Measurements from ENCODE around the gene GRSF1. TPM values are rescaled to one million over a fixed set of nuclear protein-coding genes. Genes with fewer than 3 reads are reported as not detected.
"Not testable (repeated sequence)": the region's sequence is repeated elsewhere in the genome, so short reads cannot be mapped to it uniquely, and the experiment has no call there.

The GRSF1 gene
- total RNA-seq, 2 experiments from 2014 or later, result 97.8 to 97.9 TPM

- Mint-ChIP-seq H3K27ac (no peak overlapping the region), H3K36me3 (no peaks in the 10 kb centered on the region), H3K4me3 (no peak overlapping the region), H3K4me1 (ENCODE audit: low read depth) (peaks cover 18% of the 10 kb centered on the region), H3K9me3 (no peaks in the 10 kb centered on the region), H3K27me3 (no peaks in the 10 kb centered on the region)
- CTCF ChIA-PET, result interaction anchor here (0.6 kb wide), 1 partner anchor 159 kb away, joined by 3 read pairs; no protein-coding TSS in a partner anchor
- DNase-seq, result peak; percentile 28
- intact Hi-C loops (cut with micrococcal nuclease), result loop anchor here (5.0 kb wide), 2 partner anchors 83 to 227 kb away; no protein-coding TSS in a partner anchor
- POLR2A ChIA-PET, result no interaction called here
Measured at GRCh38 chr4:70844180-70844579, 4.5 kb upstream of the GRSF1 start.

GRCh38 chr4:70842761-70843435 is 3.2 kb upstream of the GRSF1 start:
- ChIA-PET CTCF (interaction anchor here (1.1 kb wide), 1 partner anchor 191 kb away, joined by 3 read pairs; no protein-coding TSS in a partner anchor), POLR2A (interaction anchor here (0.6 kb wide), 1 partner anchor 167 kb away, joined by 4 read pairs; no protein-coding TSS in a partner anchor)
- no peaks in the 10 kb centered on the region for H3K27me3 Mint-ChIP-seq
- intact Hi-C loops (cut with micrococcal nuclease), result loop anchor here (1.0 to 5.0 kb wide), 3 partner anchors 20 to 226 kb away; no protein-coding TSS in a partner anchor
- peaks cover 18% of the 10 kb centered on the region for H3K4me1 Mint-ChIP-seq (ENCODE audit: low read depth)
- H3K9me3 Mint-ChIP-seq, result no peaks in the 10 kb centered on the region
- no peak for DNase-seq
- peak overlapping the region; percentile 45 for H3K27ac Mint-ChIP-seq
- no peak overlapping the region for H3K4me3 Mint-ChIP-seq
- H3K36me3 Mint-ChIP-seq, result peaks cover 5% of the 10 kb centered on the region

- peaks cover 6% of the 10 kb centered on the region for H3K36me3 Mint-ChIP-seq
- ChIA-PET CTCF (no interaction called here), POLR2A (no interaction called here)
- no peaks in the 10 kb centered on the region for H3K9me3 Mint-ChIP-seq
- H3K4me3 Mint-ChIP-seq, result no peak overlapping the region
- no peak overlapping the region for H3K27ac Mint-ChIP-seq
- H3K27me3 Mint-ChIP-seq, result no peaks in the 10 kb centered on the region
- intact Hi-C loops (cut with micrococcal nuclease), result loop anchor here (5.0 kb wide), 2 partner anchors 85 to 225 kb away; no protein-coding TSS in a partner anchor
- H3K4me1 Mint-ChIP-seq (ENCODE audit: low read depth), result peaks cover 18% of the 10 kb centered on the region
- DNase-seq, result no peak
Measured at GRCh38 chr4:70841951-70842350, 2.3 kb upstream of the GRSF1 start.

GRCh38 chr4:70841211-70841610 is 1.5 kb upstream of the GRSF1 start:
- CTCF ChIA-PET, result interaction anchor here (0.6 kb wide), 1 partner anchor 136 kb away, joined by 3 read pairs; no protein-coding TSS in a partner anchor
- Mint-ChIP-seq H3K4me1 (ENCODE audit: low read depth) (peaks cover 26% of the 10 kb centered on the region), H3K36me3 (peaks cover 10% of the 10 kb centered on the region), H3K27me3 (no peaks in the 10 kb centered on the region), H3K27ac (no peak overlapping the region), H3K4me3 (no peak overlapping the region), H3K9me3 (no peaks in the 10 kb centered on the region)
- intact Hi-C loops (cut with micrococcal nuclease), result loop anchor here (5.0 kb wide), 2 partner anchors 86 to 224 kb away; no protein-coding TSS in a partner anchor
- POLR2A ChIA-PET, result no interaction called here
- DNase-seq, result no peak

GRCh38 chr4:70840631-70841030 is 941 bp upstream of the GRSF1 start:
- Mint-ChIP-seq H3K27ac (peak overlapping the region; percentile 64), H3K36me3 (peaks cover 12% of the 10 kb centered on the region), H3K4me1 (ENCODE audit: low read depth) (peaks cover 28% of the 10 kb centered on the region)
- intact Hi-C loops (cut with micrococcal nuclease), result loop anchor here (1.0 to 5.0 kb wide), 4 partner anchors 62 to 223 kb away; partner anchors contain the start of gene MOB1B
- H3K27me3 Mint-ChIP-seq, DNase-seq, H3K9me3 Mint-ChIP-seq, POLR2A ChIA-PET, H3K4me3 Mint-ChIP-seq: not testable (repeated sequence)
- CTCF ChIA-PET, result interaction anchor here (0.6 kb wide), 1 partner anchor 137 kb away, joined by 3 read pairs; no protein-coding TSS in a partner anchor

- POLR2A ChIA-PET, result interaction anchor here (1.6 to 2.0 kb wide), 4 partner anchors 62 to 153 kb away, joined by 7 to 21 read pairs (median 10); partner anchors contain the start of genes DCK and MOB1B
- peak overlapping the region; percentile 64 for H3K27ac Mint-ChIP-seq
- H3K4me1 Mint-ChIP-seq (ENCODE audit: low read depth), result peaks cover 28% of the 10 kb centered on the region
- CTCF ChIA-PET, result interaction anchor here (1.1 to 2.1 kb wide), 4 partner anchors 104 to 153 kb away, joined by 3 to 8 read pairs (median 7); partner anchors contain the start of gene DCK
- intact Hi-C loops (cut with micrococcal nuclease), result loop anchor here (1.0 to 5.0 kb wide), 4 partner anchors 62 to 223 kb away; partner anchors contain the start of gene MOB1B
- peak; percentile 86 for DNase-seq
- H3K36me3 Mint-ChIP-seq, result peaks cover 12% of the 10 kb centered on the region
- H3K27me3 Mint-ChIP-seq, H3K9me3 Mint-ChIP-seq: not testable (repeated sequence)
- peak overlapping the region; percentile 49 for H3K4me3 Mint-ChIP-seq
Measured at GRCh38 chr4:70840137-70840536, 447 bp upstream of the GRSF1 start.

GRCh38 chr4:70838666-70839588 is 763 bp downstream of the GRSF1 start:
- peak overlapping the region; percentile 98 for H3K4me3 Mint-ChIP-seq
- H3K27ac Mint-ChIP-seq, result peak overlapping the region; percentile 99
- intact Hi-C loops (cut with micrococcal nuclease), result loop anchor here (1.0 to 2.0 kb wide), 4 partner anchors 104 to 167 kb away; partner anchors contain the start of genes DCK and UTP3
- peak; percentile 80 for DNase-seq
- ChIA-PET CTCF (interaction anchor here (0.5 to 2.3 kb wide), 10 partner anchors 10 to 171 kb away, joined by 3 to 14 read pairs (median 6); partner anchors contain the start of genes DCK and MOB1B), POLR2A (interaction anchor here (0.7 to 2.0 kb wide), 12 partner anchors 10 to 195 kb away, joined by 3 to 21 read pairs (median 6); partner anchors contain the start of genes DCK and MOB1B)
- no peaks in the 10 kb centered on the region for H3K9me3 Mint-ChIP-seq
- peaks cover 27% of the 10 kb centered on the region for H3K4me1 Mint-ChIP-seq (ENCODE audit: low read depth)
- no peaks in the 10 kb centered on the region for H3K27me3 Mint-ChIP-seq
- peaks cover 17% of the 10 kb centered on the region for H3K36me3 Mint-ChIP-seq

- Mint-ChIP-seq H3K4me1 (ENCODE audit: low read depth) (peaks cover 28% of the 10 kb centered on the region), H3K4me3 (peak overlapping the region; percentile 98), H3K27ac (peak overlapping the region; percentile 99), H3K36me3 (peaks cover 20% of the 10 kb centered on the region), H3K9me3 (no peaks in the 10 kb centered on the region), H3K27me3 (no peaks in the 10 kb centered on the region)
- intact Hi-C loops (cut with micrococcal nuclease), result loop anchor here (2.0 kb wide), 1 partner anchor 103 kb away; no protein-coding TSS in a partner anchor
- ChIA-PET POLR2A (interaction anchor here (0.7 to 2.0 kb wide), 8 partner anchors 10 to 196 kb away, joined by 3 to 21 read pairs (median 6); partner anchors contain the start of genes DCK and MOB1B), CTCF (interaction anchor here (0.5 to 2.3 kb wide), 6 partner anchors 9 to 172 kb away, joined by 3 to 14 read pairs (median 6); partner anchors contain the start of genes DCK and MOB1B)
- DNase-seq, result no peak
Measured at GRCh38 chr4:70838204-70838603, 1.5 kb downstream of the GRSF1 start.

GRCh38 chr4:70836081-70836480 is 3.6 kb downstream of the GRSF1 start:
- intact Hi-C loops (cut with micrococcal nuclease), result no loop called here
- H3K27me3 Mint-ChIP-seq, result no peaks in the 10 kb centered on the region
- DNase-seq, result no peak
- H3K27ac Mint-ChIP-seq, result no peak overlapping the region
- no peaks in the 10 kb centered on the region for H3K9me3 Mint-ChIP-seq
- peaks cover 22% of the 10 kb centered on the region for H3K4me1 Mint-ChIP-seq (ENCODE audit: low read depth)
- ChIA-PET POLR2A (interaction anchor here (0.7 kb wide), 1 partner anchor 364 kb away, joined by 3 read pairs; no protein-coding TSS in a partner anchor), CTCF (no interaction called here)
- H3K4me3 Mint-ChIP-seq, result no peak overlapping the region
- H3K36me3 Mint-ChIP-seq, result peaks cover 36% of the 10 kb centered on the region

GRCh38 chr4:70833675-70834074 is 6.0 kb downstream of the GRSF1 start:
- CTCF ChIA-PET, result no interaction called here
- H3K4me3 Mint-ChIP-seq, result no peak overlapping the region
- H3K36me3 Mint-ChIP-seq, result peaks cover 43% of the 10 kb centered on the region

GRCh38 chr4:70831293-70831692 is 8.4 kb downstream of the GRSF1 start:
- Mint-ChIP-seq H3K9me3 (no peaks in the 10 kb centered on the region), H3K36me3 (peaks cover 46% of the 10 kb centered on the region), H3K27me3 (no peaks in the 10 kb centered on the region), H3K27ac (no peak overlapping the region), H3K4me1 (ENCODE audit: low read depth) (peaks cover 14% of the 10 kb centered on the region), H3K4me3 (no peak overlapping the region)
- no peak for DNase-seq
- ChIA-PET CTCF (no interaction called here), POLR2A (no interaction called here)
- intact Hi-C loops (cut with micrococcal nuclease), result no loop called here

More at GRCh38 chr4:70833675-70834074, 6.0 kb downstream of the GRSF1 start:
- no peaks in the 10 kb centered on the region for H3K27me3 Mint-ChIP-seq
- no peak overlapping the region for H3K27ac Mint-ChIP-seq
- no peak for DNase-seq
- POLR2A ChIA-PET, result interaction anchor here (0.6 kb wide), 1 partner anchor 11 kb away, joined by 3 read pairs; no protein-coding TSS in a partner anchor
- intact Hi-C loops (cut with micrococcal nuclease), result no loop called here
- no peaks in the 10 kb centered on the region for H3K9me3 Mint-ChIP-seq
- peaks cover 21% of the 10 kb centered on the region for H3K4me1 Mint-ChIP-seq (ENCODE audit: low read depth)
